ENCODE measurements around the gene CENPX. TPM values are rescaled to one million over a fixed set of nuclear protein-coding genes. Genes with fewer than 3 reads are reported as not detected.

The CENPX gene
- total RNA-seq, 1 donor from 2014 or later, result 38.7 TPM

- Histone ChIP-seq H3K27me3 (ENCODE audit: control insufficient read depth, insufficient read depth, low read length) (no peaks in the 10 kb centered on the region), H3K4me3 (ENCODE audit: low read depth, low read length) (no peak overlapping the region), H3K36me3 (ENCODE audit: control insufficient read depth, insufficient read depth, low read length) (peaks cover 57% of the 10 kb centered on the region)
- DNase-seq (ENCODE audit: low read depth) (no peak), FAIRE-seq (no peak)
- no peak for TF ChIP-seq CTCF (IDR thresholded peaks at IDR 0.05; ENCODE audit: insufficient read depth, low read length, severe bottlenecking)
Observed at GRCh38 chr17:82060001-82060380, 37.3 kb upstream of the CENPX start.

GRCh38 chr17:82059272-82060000 is 36.8 kb upstream of the CENPX start:
- H3K4me3 ChIP-seq (ENCODE audit: low read depth, low read length), result no peak overlapping the region
- no peaks in the 10 kb centered on the region for H3K27me3 ChIP-seq (ENCODE audit: control insufficient read depth, insufficient read depth, low read length)
- no peak for FAIRE-seq
- no peak for TF ChIP-seq CTCF (IDR thresholded peaks at IDR 0.05; ENCODE audit: insufficient read depth, low read length, severe bottlenecking)
- no peak for DNase-seq (ENCODE audit: low read depth)
- H3K36me3 ChIP-seq (ENCODE audit: control insufficient read depth, insufficient read depth, low read length), result peaks cover 62% of the 10 kb centered on the region

GRCh38 chr17:82058855-82059249 is 36.2 kb upstream of the CENPX start:
- FAIRE-seq, result no peak
- Histone ChIP-seq H3K27me3 (ENCODE audit: control insufficient read depth, insufficient read depth, low read length) (no peaks in the 10 kb centered on the region), H3K36me3 (ENCODE audit: control insufficient read depth, insufficient read depth, low read length) (peaks cover 64% of the 10 kb centered on the region), H3K4me3 (ENCODE audit: low read depth, low read length) (no peak overlapping the region)
- no peak for DNase-seq (ENCODE audit: low read depth)
- no peak for TF ChIP-seq CTCF (IDR thresholded peaks at IDR 0.05; ENCODE audit: insufficient read depth, low read length, severe bottlenecking)

- no peak for DNase-seq (ENCODE audit: low read depth)
- FAIRE-seq, result no peak
- Histone ChIP-seq H3K36me3 (ENCODE audit: control insufficient read depth, insufficient read depth, low read length) (peaks cover 60% of the 10 kb centered on the region), H3K27me3 (ENCODE audit: control insufficient read depth, insufficient read depth, low read length) (no peaks in the 10 kb centered on the region), H3K4me3 (ENCODE audit: low read depth, low read length) (no peak overlapping the region)
- TF ChIP-seq CTCF (IDR thresholded peaks at IDR 0.05; ENCODE audit: insufficient read depth, low read length, severe bottlenecking), result no peak
Observed at GRCh38 chr17:82058230-82058854, 35.7 kb upstream of the CENPX start.

GRCh38 chr17:82056729-82057621 is 34.3 kb upstream of the CENPX start:
- FAIRE-seq, result no peak
- Histone ChIP-seq H3K27me3 (ENCODE audit: control insufficient read depth, insufficient read depth, low read length) (no peaks in the 10 kb centered on the region), H3K36me3 (ENCODE audit: control insufficient read depth, insufficient read depth, low read length) (peaks cover 48% of the 10 kb centered on the region), H3K4me3 (ENCODE audit: low read depth, low read length) (no peak overlapping the region)
- no peak for TF ChIP-seq CTCF (IDR thresholded peaks at IDR 0.05; ENCODE audit: insufficient read depth, low read length, severe bottlenecking)
- no peak for DNase-seq (ENCODE audit: low read depth)
